GM18519 (cell line): ENCODE results near the gene SMURF2.

Experiments
- ATAC-seq: cut with Tn5 transposase; IDR thresholded peaks from one replicate; pipeline ENCODE4 v1.9.1; 2021; ENCODE audit warnings: mild to moderate bottlenecking, moderate library complexity; ENCODE audit not compliant: unreplicated experiment, low FRiP score

The SMURF2 gene

DNA sequence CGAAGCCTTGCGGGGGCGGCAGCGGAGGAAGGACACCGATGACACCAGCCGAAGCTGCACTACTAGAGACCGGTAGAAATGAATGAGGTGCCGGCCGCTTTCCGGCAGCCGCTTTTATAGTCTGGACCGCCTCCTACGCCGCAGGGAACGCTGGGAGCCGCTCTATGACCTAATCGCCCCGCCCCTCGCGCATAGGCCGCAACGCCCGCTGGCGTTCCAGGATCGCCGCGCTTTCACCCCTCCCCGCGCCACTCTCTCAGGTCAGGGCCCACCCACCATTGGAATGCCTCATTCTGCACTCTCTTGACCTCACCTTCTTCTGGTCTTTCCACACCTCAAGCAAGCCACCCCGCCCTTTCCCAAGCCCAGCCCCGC, 155.9 kb downstream of the SMURF2 start, which contains the start of gene DDX5:
DDX5 (minus strand) TSS at position 89 of the 375 bp plus-strand sequence. CDS start 170 bp downstream, outside the sequence.
- ATAC-seq, result peak; percentile 35

DNA sequence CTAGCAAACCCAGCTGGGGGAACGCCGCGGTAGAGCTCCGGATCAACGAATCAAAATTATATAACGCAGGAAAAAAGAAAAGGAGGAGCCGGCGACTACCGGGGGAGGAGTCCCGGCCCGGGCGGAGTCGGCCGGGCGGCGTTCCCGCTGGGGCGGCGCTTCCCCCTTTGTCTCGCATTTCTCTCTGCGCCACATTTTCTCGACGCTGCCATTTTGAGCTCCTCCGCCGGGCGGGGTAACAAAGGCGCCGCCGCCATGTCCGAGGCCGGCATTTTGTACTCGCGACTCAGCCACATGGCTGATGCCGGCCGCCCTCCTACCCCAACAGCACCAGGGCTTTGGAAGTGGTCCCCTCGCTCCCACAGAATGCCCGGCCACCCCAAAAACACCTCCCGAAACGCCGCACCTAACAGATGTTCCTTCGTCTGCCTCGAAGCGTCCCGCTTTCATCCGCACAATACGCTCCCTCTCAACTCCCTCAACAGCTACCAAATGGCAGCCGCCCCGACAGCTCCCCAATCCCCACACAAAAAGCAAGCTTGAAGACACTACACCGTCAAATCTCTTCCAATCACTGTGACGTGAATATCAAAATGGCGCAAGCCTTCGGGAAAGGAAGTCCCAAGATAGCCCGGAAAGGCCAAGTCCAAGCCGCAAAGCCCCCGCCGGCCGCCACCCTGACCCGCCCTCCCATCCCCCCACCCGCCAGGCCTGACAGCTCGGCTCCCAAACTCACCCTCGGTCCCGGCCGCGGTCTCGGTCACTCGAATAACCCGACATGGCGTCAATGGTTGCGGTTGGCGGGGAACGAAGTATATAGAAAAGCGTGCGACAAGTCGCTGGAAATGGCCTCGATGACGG, 156.5 kb downstream of the SMURF2 start:
- ATAC-seq, result no peak

DNA sequence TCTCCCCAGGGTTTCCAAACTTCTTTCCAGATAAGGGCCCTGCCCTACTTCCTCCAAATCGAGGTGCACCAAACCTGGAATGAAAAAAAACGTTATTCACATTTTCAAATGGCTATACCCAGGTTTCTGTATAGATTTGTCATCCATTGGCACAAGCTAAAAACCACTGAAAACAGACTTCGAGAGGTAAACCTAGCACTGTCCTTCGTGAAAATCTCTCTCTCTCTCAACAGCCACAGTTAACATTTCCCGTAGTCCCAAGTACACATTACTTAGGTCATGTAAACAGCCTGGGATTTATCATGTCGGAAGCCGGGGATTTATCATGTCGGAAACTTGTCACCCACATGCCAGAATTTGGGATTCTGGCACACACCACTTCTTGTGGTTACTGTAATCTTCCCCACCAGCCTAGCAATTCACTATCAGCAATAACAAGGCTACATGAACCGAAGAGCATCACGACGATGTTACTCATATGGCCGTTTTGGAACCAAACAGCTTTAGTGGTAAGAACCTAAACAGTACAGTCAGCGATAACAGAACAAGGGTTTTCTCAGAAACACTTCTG, 157.3 kb downstream of the SMURF2 start:
- no peak for ATAC-seq

DNA sequence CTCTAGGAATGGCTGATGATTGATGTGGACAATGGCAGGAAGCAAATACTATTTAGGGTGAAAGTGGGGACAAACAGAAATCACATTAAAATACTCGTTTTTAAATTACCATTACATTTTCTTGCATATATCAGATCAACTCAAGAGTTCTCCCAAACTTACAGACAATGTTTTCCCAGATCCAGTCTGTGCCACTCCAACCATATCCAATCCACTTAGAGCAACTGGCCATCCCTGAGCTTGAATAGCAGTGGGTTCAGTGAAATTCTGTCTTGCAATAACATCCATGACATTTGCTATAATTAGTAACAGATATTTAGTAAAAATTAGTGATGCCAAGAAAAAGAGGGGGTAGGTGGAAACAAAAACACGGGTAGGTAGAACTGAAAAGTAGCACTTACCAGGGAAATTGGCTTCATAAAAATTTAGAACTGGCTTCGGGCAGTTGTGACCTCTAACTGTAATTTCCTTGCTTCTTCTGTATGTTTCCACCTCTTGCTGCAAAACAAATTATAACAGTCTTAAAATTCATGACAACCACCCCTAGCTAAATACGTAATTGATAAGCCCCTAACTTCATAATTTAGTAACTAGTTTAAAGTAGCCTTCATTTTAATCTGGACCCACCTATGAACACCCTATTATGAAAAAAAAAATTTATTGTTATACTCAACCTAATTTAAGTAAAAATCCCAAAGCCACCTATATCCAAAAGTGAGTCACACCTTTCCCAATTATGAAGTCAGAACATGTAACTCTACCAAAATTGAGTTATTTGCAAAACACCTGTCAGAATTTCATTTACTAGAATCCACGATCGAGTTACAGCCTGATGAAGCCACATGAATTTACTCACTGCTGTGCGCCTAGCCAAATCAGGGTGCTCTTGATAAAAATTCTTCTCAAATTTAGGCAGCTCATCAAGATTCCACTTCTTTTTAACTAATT, 158.0 kb downstream of the SMURF2 start:
- no peak for ATAC-seq

DNA sequence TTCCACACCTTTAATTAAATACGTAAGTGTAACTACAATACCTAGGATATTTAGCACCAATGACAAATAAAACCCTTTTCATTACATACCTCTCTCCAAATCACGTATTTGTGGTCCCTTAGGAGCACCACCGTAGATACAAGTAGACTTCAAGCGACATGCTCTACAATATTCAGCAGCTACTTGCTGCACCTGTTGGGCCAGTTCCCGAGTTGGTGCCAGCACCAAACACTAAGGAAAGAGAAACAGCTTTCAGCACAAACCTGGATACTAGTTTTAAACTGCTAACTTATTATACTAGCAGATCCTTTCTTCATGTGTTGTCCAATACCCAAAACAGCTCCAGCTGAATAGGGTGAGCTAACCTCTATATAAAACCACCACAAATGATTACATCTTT, 158.8 kb downstream of the SMURF2 start:
- no peak for ATAC-seq

DNA sequence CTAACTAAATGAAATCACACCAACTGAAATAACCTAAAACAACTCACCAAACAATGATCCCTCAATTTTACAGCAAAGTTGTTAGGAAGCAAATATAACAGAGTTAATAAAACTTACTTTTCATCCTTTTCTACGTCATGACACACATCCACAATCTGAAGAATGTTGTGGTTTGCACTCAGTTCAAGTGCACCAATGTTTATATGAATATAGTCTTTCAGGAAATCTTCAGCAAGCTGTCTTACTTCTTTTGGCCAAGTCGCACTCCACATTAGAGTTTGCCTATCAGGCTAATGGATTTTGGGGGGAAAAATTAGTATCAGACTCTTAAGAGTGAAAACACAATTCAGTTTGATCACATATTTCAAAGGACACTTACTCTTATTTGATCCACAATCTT, 159.3 kb downstream of the SMURF2 start:
- no peak for ATAC-seq

DNA sequence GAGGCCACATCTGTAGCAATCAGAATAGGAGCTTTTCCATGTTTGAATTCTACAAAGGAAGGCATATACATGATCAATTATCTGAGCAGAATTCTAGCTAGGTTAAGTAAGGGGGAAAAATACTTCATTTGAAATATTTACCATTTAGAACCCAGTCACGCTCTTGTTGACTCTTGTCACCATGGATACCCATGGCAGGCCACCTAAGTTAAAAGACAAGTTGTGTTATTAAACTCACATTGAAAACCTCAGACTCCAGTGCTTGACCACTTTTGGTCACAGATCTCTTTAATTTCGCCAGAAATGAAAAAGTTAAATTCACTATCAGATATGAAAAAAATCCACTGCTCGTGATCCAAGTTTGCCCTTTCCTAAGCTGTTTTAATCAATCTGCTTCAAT, 160.1 kb downstream of the SMURF2 start:
- ATAC-seq, result no peak

DNA sequence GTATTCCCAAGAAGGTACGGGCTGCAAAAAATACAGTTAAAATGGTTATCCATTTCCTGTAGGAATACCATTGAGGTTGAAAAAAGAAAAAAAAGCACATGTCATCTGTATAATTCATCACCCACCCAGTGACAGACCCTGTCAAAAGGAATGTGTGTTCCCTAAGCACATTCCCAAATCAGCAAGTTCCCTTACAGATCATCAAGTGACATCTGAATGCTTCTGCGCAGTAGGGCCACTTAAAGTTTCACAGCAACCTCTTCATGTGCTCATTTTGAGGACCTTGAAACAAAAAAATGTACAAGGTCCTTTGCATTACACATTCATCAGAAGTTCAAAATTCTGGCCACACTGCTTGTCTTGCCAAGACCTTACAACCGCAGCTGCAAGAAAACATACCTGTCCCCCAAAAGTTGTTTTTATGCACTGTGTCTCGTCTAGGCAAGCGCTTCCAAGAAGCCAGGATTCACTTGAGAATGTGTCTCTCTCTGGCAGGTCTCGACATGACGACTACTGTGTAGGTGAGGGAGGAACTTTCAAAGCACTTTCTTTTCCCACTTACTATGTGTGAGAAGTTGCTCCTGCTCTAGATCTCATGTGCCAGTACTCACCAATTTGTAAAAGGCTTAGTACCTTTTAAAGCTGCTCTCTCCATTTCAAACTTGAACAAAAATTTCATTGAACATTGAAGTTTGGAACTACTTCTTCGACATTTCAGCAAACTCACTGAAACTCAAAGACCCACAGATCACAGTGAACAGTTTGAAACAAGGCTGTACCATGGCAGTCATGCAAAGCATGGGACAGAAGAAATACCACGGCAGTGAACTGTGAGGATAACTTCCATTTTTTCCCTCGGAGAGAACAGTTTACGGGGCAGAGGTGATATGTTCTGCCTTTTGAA, 161.0 kb downstream of the SMURF2 start:
- ATAC-seq, result no peak

DNA sequence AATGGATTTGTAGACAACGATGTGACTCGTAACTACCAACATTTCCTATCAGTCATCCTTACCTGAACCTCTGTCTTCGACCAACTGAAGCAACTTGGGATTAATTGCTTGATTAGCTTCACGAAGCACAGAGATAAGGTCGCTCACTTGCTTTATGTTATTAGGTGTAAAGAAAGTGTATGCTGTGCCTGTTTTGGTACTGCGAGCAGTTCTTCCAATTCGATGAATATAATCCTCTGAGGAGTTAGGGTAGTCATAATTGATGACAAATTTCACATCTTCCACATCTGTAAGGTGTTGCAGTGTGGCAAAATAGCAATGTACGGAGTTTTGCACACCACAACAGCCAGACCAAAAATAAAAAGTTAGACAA, 161.6 kb downstream of the SMURF2 start:
- no peak for ATAC-seq

DNA sequence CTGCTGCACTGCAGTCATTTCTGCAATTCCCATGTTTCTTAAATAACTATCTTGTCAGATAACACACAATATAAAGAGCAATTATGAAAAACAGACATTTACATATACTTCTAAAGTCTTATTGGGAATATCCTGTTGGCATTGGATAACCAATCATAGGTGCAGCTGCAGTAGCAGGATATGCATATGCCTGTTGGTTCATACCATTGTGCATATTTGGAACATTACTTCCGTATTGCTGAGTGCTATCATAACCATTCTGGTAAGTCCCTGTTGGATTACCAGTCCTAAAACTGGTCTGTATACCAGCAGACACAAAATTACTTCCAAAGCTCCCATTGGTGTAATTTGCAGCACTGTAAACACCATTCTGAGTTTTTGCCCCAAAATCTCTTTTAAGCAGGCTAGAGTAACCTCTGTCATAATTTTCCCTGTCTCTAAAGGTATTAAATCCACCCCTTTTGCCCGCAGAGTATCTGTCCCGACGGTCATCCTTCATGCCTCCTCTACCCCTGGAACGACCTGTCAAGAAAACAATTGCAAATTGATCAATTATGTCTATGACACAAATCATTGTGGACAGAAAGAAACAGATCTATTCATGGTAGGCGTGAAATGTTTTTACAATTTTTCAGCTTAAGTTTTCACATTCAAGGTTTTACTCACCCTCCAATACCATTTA, 162.2 kb downstream of the SMURF2 start:
- ATAC-seq, result no peak

DNA sequence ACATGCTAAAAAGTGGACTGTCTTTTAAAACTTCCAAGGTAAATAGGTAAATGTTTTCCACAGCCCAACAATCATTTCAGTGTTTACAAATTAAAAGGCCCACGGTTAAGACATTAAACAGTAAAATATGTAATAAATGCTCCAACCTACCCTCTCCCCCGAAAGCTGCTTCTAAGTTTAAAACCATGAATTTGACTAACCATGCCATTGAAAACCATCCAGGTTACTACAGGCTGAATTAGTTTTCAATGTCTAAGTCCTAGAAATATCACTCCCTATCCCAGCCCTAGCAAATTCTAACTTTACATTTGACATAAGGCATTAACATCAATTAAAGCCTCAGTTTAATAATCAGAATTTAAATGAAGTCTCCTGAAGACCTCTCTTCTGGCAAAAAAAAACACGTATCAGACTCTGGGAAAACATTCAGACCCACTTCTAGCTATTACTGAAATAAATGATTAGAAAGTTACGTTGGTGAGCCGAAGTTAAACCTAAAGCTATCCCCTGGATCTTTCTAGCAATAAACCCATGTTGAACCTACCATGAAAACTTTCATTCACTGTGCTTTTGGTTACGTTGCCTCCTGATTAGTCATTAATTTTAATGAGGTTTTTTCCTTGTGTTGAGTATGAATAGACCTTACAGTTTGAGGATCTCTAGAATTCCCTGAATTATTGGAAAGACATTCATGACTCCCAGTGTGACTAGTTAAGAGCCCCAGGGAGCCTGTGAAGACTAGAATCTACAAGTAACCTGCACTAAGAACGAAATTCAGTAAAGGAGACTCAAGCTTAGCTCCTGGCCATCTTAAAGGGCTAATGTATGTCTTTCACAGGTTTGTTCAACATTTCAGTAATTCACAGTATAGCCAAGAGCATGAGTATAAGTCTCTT, 163.6 kb downstream of the SMURF2 start:
- no peak for ATAC-seq

DNA sequence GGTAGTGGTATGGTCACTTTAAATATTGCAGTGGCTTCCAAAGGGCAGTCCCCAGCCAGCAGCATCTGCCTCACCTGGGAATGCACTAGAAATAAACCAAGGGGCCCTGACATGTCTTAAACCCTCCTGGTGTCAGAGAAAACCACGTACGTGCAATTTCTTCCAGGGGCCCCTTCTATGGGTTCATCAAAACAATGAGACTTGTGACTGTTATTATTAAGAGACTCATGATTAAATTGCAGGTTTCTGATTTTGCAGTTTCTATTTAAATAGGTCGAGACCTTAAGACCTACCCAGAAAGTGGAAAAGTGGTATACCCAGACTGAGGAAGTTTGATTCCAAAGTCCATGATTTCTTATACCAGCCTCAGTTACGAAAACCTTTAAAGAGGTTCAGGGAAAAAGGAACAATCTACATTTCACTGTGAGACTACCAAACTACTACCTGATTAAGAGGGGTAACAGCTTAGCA, 164.5 kb downstream of the SMURF2 start:
- ATAC-seq, result no peak

DNA sequence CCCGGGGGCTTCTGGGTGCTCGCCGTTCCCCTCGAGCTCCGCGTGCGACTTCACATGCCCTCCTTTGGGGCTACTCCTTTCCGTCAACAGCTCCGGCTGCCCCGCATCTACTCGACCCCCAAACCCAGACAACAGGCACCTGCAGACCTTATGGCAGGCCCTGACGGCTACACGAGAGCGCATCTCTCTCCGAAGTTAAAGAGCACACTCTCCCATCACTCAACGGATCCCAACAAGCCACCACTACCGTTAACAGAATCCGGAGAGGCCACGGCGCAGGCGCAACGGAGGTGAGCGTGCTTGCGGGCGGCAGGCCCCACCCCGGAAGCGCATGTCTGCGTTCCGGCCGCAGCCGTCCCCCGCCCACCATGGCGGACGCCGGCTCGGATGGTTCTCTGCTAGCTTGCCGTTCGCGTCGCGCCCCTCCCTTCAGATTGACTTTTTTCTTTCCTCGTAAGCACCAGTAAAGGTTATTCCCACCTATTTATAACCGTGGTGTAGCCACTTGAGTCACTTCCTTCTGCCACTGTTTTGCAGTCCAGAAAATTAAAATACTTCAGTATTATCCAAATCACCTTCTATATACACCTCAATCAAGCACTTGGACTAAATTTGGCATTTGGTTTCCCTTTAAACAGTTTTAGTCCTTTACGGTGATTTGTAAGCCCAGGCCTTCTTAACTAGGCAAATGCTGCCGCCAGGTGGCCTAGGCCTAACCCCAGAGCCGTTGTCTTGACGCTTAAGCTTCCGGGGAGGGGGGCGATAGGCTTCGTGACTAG, 165.1 kb downstream of the SMURF2 start, which contains the start of gene POLG2:
POLG2 (minus strand) TSS at position 269 of the 779 bp plus-strand sequence; CDS start at position 183, 86 bp downstream.
- ATAC-seq, result no peak

DNA sequence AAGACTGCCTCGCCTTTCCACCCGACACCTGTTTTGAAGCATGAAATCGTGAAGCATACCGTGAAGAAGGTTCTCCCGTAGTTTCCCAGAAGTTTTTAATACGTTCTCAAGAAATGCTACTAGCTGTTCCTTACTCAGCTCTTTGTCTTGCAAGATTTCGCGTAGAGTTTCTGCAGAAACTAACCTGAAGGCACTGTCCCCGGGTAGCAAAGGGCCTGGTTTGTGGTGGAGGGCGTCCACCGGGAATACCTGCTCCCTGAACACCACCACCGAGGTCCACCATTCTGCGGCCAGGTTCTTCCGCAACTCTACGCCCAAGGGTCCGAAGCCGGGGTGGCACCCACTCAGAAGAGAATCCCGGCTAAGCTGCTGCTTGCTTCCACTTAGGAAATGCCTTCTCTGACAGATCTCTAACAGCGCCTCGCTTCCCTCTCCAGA, 165.7 kb downstream of the SMURF2 start:
- ATAC-seq, result no peak
